GM08714 (cell line): ENCODE data around the gene MT1F.

Experiments
- H3K4me3 ChIP-seq: fragments of 200-500 bp; sonication (Bioruptor generic); 2 replicates; pipeline ENCODE4 v1.5.1; 2014; ENCODE audit warnings: mild to moderate bottlenecking, low read length, inconsistent platforms
- ZNF274 ChIP-seq: IDR thresholded peaks from 2 replicates; pipeline ENCODE4 v1.6.1; 2012; ENCODE audit warnings: mild to moderate bottlenecking, low read depth, low read length

The MT1F gene

GRCh38 chr16:56682703-56683397 lies 25.1 kb downstream of the MT1F start:
- no peak for TF ChIP-seq ZNF274
- peak overlapping the region; percentile 70; the same call in 1 of the 2 replicates for H3K4me3 ChIP-seq

DNA sequence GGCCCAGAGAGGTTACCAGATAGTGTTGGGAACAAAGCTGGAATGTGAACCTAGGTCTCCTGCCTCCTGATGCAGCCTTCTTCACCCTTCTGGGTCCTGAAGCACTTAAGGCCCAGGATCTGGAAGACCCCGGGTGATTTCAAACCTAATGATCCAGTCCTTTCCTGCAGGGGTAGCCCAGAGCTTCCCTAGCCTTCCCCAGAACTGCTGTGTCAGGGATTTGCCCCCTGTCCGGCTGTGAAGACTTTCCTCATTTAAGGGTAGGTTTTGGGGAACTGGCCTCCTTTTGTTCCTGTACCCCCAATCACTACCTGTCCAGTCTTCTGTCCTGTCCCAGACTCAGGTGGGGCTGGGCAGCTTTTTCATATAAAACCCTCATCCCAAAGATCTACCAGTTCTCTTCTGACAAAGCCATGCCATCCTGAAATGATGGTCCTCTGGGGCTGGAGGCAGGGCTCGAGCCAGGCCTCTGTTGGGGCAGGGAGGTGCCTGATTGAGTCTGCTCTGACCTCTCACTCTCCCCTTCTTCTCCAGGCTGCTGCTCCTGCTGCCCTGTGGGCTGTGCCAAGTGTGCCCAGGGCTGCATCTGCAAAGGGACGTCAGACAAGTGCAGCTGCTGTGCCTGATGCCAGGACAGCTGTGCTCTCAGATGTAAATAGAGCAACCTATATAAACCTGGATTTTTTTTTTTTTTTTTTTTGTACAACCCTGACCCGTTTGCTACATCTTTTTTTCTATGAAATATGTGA lies 25.8 kb downstream of the MT1F start:
- no peak overlapping the region; the same call in 1 of the 2 replicates for H3K4me3 ChIP-seq
- TF ChIP-seq ZNF274, result no peak

DNA sequence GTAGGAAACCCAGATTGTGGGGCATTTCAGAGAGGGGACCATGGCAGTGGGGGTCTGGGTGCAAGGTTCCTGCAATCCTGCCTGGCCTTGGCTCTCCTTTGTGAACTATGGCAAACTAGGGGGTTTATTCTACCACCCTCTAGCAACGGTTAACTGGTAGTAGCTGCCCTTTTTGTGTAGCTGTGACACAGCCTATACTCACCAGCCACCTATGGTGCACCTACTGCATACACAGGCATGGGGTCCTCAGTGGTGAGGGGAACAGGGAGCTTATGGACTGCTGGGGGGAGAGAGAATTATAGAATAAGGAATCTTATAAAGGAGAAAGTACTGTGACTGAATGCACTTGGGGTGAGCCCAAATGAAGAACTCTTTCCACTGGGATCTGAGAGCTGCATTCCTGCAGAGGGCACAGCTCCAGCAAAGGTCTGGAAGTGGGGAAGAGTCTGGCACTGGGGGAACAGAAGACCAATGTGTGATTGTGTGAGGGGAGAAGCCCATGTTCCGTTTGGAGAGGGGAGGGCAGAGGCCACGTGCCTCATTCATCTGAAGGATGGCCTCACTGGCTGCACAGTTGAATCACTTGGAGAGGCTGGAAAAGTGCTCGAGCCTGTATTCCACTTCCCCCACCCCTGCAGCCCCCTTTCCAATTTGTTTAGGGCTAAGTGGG lies 26.6 kb downstream of the MT1F start:
- no peak for TF ChIP-seq ZNF274
- no peak overlapping the region for H3K4me3 ChIP-seq

- H3K4me3 ChIP-seq, result no peak overlapping the region
- no peak for TF ChIP-seq ZNF274
Observed at GRCh38 chr16:56684926-56685590, 27.3 kb downstream of the MT1F start.

GRCh38 chr16:56686758-56687157 lies 29.0 kb downstream of the MT1F start:
- TF ChIP-seq ZNF274, result no peak
- H3K4me3 ChIP-seq, result no peak overlapping the region

- no peak overlapping the region for H3K4me3 ChIP-seq
- TF ChIP-seq ZNF274, result no peak
Observed at GRCh38 chr16:56688762-56689161, 31.0 kb downstream of the MT1F start.

GRCh38 chr16:56689171-56689570 lies 31.4 kb downstream of the MT1F start:
- no peak overlapping the region for H3K4me3 ChIP-seq

GRCh38 chr16:56690420-56691122 lies 32.8 kb downstream of the MT1F start:
- no peak for TF ChIP-seq ZNF274
- no peak overlapping the region for H3K4me3 ChIP-seq

More at GRCh38 chr16:56689171-56689570, 31.4 kb downstream of the MT1F start:
- no peak for TF ChIP-seq ZNF274

- no peak overlapping the region for H3K4me3 ChIP-seq
- no peak for TF ChIP-seq ZNF274
Observed at GRCh38 chr16:56691885-56692284, 34.1 kb downstream of the MT1F start.

DNA sequence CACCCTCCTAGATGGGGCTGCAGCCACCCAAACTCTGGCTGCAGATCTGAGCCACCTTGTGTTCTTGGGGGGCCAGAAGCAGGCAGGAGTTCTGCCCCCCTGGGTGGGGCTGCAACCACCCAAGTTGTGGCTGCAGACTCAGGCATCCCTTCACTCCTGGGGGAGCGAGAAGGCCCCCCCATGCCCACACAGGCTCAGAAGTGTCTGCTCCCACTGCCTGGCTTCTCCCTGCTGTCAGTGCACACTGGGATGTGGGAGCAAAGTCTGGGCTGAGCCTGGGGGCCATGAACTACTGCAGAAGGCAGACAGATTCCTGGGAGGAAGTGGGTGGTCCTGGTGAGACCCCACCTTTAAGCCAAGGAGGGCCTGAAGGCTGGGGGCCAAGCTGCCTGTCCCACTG lies 37.5 kb downstream of the MT1F start:
- TF ChIP-seq ZNF274, result no peak
- no peak overlapping the region for H3K4me3 ChIP-seq

DNA sequence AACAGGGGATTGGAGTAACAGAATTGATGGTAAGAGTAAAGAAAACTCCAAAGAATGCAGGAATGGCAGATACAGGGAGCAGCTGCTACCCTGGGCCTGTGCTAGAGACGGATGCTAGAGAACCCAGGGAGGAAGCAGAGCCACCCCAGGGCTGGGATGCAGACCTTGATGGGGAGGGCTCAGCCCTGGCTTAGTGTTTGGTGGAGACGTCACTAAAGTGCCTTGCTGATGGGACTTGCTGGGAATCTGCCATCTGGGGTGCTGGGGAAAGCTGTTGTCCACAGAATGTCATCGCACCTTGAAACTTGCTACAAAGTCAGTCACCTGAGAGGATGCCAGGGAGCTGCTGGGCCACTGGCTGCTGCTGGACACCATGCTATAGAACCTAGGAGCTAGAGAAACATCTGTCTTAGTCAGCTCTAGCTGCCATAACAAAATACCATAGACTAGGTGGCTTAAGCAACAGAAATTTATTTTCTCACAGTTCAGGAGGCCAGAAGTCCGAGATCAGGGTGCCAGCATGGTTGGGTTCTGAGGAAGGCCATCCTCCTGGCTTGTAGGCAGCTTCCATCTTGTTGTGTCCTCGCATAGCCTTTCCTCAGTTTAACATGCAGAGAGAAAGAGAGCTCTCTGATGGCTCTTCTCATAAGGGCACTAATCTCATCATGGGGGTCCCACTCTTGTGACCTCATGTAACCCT lies 39.8 kb downstream of the MT1F start:
- H3K4me3 ChIP-seq, result no peak overlapping the region
- no peak for TF ChIP-seq ZNF274

- TF ChIP-seq ZNF274, result no peak
- H3K4me3 ChIP-seq, result no peak overlapping the region
Observed at GRCh38 chr16:56700195-56700594, 42.4 kb downstream of the MT1F start.

- TF ChIP-seq ZNF274, result no peak
- H3K4me3 ChIP-seq, result no peak overlapping the region
Observed at GRCh38 chr16:56700631-56701030, 42.9 kb downstream of the MT1F start.
